Keratinocyte (primary cell): ENCODE measurements around the gene MED4.

Experiments used
- CTCF ChIP-seq, 3 experiments: IDR thresholded peaks in 1 of 3; conservative IDR thresholded peaks in 1 of 3; optimal IDR thresholded peaks in 1 of 3; 2 replicates in 2 of 3; 3 replicates in 1 of 3; pipeline versions ENCODE3 to v1.5.1; 2011; ENCODE audit warnings: low read length in 3 of 3, mild to moderate bottlenecking in 3 of 3, moderate library complexity in 2 of 3, control low read depth in 1 of 3, inconsistent platforms in 1 of 3; ENCODE audit not compliant: insufficient read depth in 2 of 3; ENCODE audit errors: extremely low read depth in 1 of 3
- EZH2 ChIP-seq: IDR thresholded peaks from one replicate; pipeline ENCODE4 v1.6.1; 2012; ENCODE audit warnings: inconsistent platforms, mild to moderate bottlenecking, low read length, moderate library complexity

DNA sequence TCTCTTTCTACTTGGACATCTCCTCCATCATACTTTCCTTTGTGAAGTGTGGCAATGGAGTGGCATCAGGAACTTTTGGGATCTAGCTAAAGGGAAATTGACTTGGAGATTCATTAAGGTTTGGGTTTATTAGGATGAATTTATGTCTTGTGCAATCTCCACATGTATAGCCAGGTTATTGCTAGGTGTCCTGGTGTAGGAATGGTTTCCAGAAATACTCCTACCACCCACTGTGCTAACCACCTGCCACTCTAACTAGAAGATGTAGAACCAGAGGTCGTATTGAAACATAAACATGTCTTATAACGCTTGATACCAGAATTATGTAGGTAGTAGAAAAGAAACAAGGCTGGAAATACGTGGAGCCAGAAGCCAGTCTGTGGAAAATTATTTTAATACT lies 38.1 kb upstream of the MED4 start:
- TF ChIP-seq CTCF (optimal IDR thresholded peaks at IDR 0.05 in 1 of 3, IDR thresholded peaks at IDR 0.05 in 1 of 3, conservative IDR thresholded peaks at IDR 0.05 in 1 of 3; ENCODE audit: extremely low read depth in 1 of 3, insufficient read depth in 2 of 3, low read length in 3 of 3): no peak
- no peak for TF ChIP-seq EZH2
